MM.1S (cell line): ENCODE data around the gene AP3D1.
A peak's percentile ranks its signal among the peaks of the same experiment; 100 is the strongest.
"Not testable (repeated sequence)": the region's sequence is repeated elsewhere in the genome, so short reads cannot be mapped to it uniquely, and the experiment has no call there.

Experiments used
- DNase-seq: peaks from one replicate; pipeline ENCODE4 v3.0.0-alpha.2; 2015
- H2AFZ ChIP-seq: fragments of 300-600 bp; sonication (generic); 2 replicates; pipeline ENCODE4 v1.6.0; 2016; ENCODE audit warnings: antibody characterized with exemption, low read length
- H3F3A ChIP-seq: fragments of 300-600 bp; sonication (generic); 2 replicates; pipeline ENCODE4 v1.6.1; 2016; ENCODE audit warnings: mild to moderate bottlenecking, antibody characterized with exemption, low read length, moderate library complexity, mixed read lengths; ENCODE audit not compliant: insufficient read depth
- H3K27ac ChIP-seq: fragments of 300-600 bp; sonication (generic); 2 replicates; pipeline ENCODE4 v1.5.1; 2016; ENCODE audit warnings: mild to moderate bottlenecking, low read length
- H3K27me3 ChIP-seq: fragments of 300-600 bp; sonication (generic); replicated peaks from 2 replicates; pipeline ENCODE4 v1.6.0; 2016; ENCODE audit warnings: low read length; ENCODE audit not compliant: insufficient read depth
- H3K36me3 ChIP-seq: fragments of 300-600 bp; sonication (generic); replicated peaks from 2 replicates; pipeline ENCODE4 v1.6.1; 2016; ENCODE audit warnings: mild to moderate bottlenecking, low read length, mixed read lengths; ENCODE audit not compliant: insufficient read depth
- H3K4me1 ChIP-seq: fragments of 300-600 bp; sonication (generic); 2 replicates; pipeline ENCODE4 v1.6.1; 2016; ENCODE audit warnings: low read length, mixed read lengths
- H3K4me2 ChIP-seq: fragments of 300-600 bp; sonication (generic); 2 replicates; pipeline ENCODE4 v1.6.0; 2016; ENCODE audit warnings: low read depth, low read length
- H3K4me3 ChIP-seq: fragments of 300-600 bp; sonication (generic); 2 replicates; pipeline ENCODE4 v1.5.1; 2016; ENCODE audit warnings: low read length, mixed read lengths
- H3K79me2 ChIP-seq: fragments of 300-600 bp; sonication (generic); 2 replicates; pipeline ENCODE4 v1.6.1; 2016; ENCODE audit warnings: mixed run types, low read length, mixed read lengths
- H3K9ac ChIP-seq: fragments of 300-600 bp; sonication (generic); 2 replicates; pipeline ENCODE4 v1.6.1; 2016; ENCODE audit warnings: low read length, mixed read lengths
- H3K9me2 ChIP-seq: fragments of 300-600 bp; sonication (generic); replicated peaks from 2 replicates; pipeline ENCODE4 v1.6.1; 2016; ENCODE audit warnings: mild to moderate bottlenecking, low read length, mixed read lengths; ENCODE audit not compliant: insufficient read depth
- H3K9me3 ChIP-seq: fragments of 300-600 bp; sonication (generic); replicated peaks from 2 replicates; pipeline ENCODE4 v1.6.1; 2016; ENCODE audit warnings: mild to moderate bottlenecking, low read length, mixed read lengths; ENCODE audit not compliant: insufficient read depth
- H4K20me1 ChIP-seq: fragments of 300-600 bp; sonication (generic); 2 replicates; pipeline ENCODE4 v1.6.1; 2016; ENCODE audit warnings: mild to moderate bottlenecking, low read length, moderate library complexity, mixed read lengths; ENCODE audit not compliant: insufficient read depth
- EZH2 ChIP-seq: fragments of 300-600 bp; sonication (generic); optimal IDR thresholded peaks from 2 replicates; pipeline ENCODE3; 2017; ENCODE audit warnings: low read depth, mild to moderate bottlenecking, antibody characterized with exemption, low read length, mixed read lengths
- EZH2phosphoT487 ChIP-seq: fragments of 300-600 bp; sonication (generic); IDR thresholded peaks from 2 replicates; pipeline ENCODE4 v1.6.1; 2018; ENCODE audit warnings: antibody characterized with exemption, low read length
- TF ChIP-seq, protein P1 (sequence below): fragments of 300-600 bp; sonication (generic); IDR thresholded peaks from 2 replicates; pipeline ENCODE4 v1.5.1; 2016; ENCODE audit warnings: antibody characterized with exemption, low read length, mixed read lengths

Gene AP3D1

DNA sequence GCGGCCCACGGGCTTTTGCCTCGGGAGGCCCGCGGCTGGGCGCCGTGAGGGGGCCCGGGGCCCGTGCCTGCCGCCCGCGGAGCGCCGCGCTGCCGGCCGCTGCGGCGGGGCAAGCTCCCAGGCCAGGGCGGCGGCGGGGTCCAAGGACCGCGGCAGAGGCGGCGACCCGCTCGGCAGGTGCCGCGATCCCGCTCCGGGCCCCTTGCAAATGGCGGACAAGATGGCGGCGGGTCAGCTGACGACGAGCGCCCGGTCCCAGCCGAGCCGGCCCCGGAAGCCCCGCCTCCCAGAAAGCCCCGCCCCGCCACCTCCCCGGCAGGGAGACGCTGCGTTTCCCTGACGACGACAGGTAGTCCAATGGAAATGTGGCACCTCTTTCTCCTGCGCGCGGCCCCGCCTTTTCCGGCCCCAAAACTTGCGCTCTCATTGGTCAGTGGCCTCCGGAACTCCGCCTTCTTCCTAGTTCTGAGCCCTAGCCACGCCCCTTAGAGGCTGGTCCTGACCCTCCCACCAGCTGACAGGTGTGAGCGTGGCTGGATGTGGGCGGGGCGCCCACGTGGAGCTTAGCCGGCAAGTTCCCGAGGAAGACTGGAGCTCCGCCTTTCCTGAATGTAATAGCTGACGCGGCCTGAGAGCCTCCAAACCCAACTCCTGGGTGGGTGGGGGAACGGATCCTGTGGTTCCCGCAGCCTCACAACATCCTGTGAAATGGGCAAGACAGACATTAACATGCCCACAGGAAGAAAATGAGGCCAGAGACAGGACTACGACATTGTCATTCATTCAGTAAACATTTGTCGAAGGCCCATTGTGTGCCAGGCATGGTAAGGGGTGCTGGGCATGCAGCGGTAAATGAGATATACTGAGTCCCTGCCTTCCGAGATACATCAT is at the start of gene AP3D1:
TSS of gene AP3D1 (minus strand) at position 228 of the 891 bp plus-strand sequence. CDS start 232 bp downstream, outside the sequence.
- Histone ChIP-seq H2AFZ (peak within 1 kb of the TSS; percentile 69), H3F3A (no peaks in the 10 kb centered on the region), H3K27ac (peak within 1 kb of the TSS; percentile 51; the same call in 1 of the 2 replicates), H3K27me3 (no peaks in the 10 kb centered on the region), H3K4me3 (peak within 1 kb of the TSS; percentile 90), H4K20me1 (0 out of 2 replicates have a peak, but pooled peaks cover 6% of the 10 kb centered on the region), H3K4me2 (peak within 1 kb of the TSS; percentile 88), H3K9me3 (no peaks in the 10 kb centered on the region), H3K4me1 (peaks cover 16% of the 10 kb centered on the region), H3K36me3 (no peaks in the 10 kb centered on the region), H3K9ac (peak within 1 kb of the TSS; percentile 95), H3K79me2 (peaks cover 46% of the 10 kb centered on the region), H3K9me2 (no peaks in the 10 kb centered on the region)
- peak; percentile 100 for DNase-seq
- no peak for TF ChIP-seq EZH2
- TF ChIP-seq EZH2phosphoT487: no peak

DNA sequence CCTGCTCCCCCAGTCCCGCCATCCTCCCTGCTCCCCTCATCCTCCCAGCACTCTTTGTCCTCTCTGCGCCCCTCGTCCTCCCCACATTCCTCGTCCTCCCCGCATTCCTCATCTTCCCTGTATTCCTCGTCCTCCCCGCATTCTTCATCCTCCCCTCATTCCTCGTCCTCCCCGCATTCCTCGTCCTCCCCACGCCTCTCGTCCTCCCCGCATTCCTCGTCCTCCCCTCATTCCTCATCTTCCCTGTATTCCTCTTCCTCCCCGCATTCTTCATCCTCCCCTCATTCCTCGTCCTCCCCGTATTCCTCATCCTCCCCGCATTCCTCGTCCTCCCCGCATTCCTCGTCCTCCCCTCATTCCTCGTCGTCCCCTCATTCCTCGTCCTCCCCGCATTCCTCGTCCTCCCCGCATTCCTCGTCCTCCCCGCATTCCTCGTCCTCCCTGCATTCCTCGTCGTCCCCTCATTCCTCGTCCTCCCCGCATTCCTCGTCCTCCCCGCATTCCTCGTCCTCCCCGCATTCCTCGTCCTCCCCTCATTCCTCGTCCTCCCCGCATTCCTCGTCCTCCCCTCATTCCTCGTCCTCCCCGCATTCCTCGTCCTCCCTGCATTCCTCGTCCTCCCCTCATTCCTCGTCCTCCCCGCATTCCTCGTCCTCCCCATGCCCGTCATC is 49.4 kb upstream of the AP3D1 start:
- H3K4me1 ChIP-seq, H3K9ac ChIP-seq, H3K27ac ChIP-seq, H3K9me3 ChIP-seq, DNase-seq, H3K4me3 ChIP-seq, H3K4me2 ChIP-seq, H3K27me3 ChIP-seq, H2AFZ ChIP-seq, H3K9me2 ChIP-seq, H3F3A ChIP-seq, H3K36me3 ChIP-seq: not testable (repeated sequence)
- peaks cover 87% of the 10 kb centered on the region for H3K79me2 ChIP-seq
- peaks cover 26% of the 10 kb centered on the region for H4K20me1 ChIP-seq

DNA sequence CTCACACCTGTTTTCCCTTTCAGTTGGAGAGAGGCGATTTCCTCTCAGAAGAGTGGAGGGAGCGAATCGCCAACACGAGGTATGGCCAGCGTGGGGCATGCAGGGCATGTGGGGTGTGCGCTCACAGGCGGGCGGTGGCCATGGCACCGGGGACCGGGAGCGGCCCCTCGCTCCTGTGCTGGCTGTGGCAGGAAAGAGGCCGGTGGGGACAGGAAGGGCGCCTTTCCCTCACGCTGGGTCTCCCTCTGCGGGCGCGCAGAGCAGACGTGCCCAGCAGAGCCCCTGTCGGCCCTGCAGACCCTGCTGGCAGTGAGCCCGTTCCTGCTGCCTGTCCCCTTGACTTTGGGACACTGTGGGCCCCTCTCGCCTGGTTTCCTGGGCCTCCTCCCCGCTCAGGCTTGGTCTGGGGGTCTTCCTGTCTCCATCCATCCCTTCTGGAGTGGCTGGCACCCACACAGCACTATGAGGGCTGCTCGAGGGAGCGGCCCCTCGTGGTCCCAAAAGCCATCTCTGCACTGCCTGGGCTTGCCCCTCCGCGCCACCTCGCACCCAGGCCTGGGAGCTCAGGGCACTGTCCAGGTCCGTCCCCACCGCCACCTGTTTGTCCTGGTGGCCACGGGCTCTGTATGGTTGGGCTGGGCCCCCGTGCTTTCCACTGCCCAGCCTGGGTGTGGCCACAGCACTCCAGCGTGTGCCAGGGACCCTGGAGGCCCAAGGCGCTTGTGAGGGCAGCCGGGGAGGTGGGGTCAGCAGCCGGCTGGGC is 48.7 kb upstream of the AP3D1 start:
- H3K4me2 ChIP-seq: no peak overlapping the region
- H3K9me3 ChIP-seq: no peaks in the 10 kb centered on the region
- no peak overlapping the region for H3K27ac ChIP-seq
- peaks cover 26% of the 10 kb centered on the region for H4K20me1 ChIP-seq
- no peak overlapping the region for H3K9ac ChIP-seq
- no peak for DNase-seq
- H3K4me3 ChIP-seq: no peak overlapping the region
- H3K9me2 ChIP-seq: no peaks in the 10 kb centered on the region
- no peaks in the 10 kb centered on the region for H3F3A ChIP-seq
- TF ChIP-seq EZH2 (no peak), EZH2phosphoT487 (no peak)
- TF ChIP-seq, protein P1, sequence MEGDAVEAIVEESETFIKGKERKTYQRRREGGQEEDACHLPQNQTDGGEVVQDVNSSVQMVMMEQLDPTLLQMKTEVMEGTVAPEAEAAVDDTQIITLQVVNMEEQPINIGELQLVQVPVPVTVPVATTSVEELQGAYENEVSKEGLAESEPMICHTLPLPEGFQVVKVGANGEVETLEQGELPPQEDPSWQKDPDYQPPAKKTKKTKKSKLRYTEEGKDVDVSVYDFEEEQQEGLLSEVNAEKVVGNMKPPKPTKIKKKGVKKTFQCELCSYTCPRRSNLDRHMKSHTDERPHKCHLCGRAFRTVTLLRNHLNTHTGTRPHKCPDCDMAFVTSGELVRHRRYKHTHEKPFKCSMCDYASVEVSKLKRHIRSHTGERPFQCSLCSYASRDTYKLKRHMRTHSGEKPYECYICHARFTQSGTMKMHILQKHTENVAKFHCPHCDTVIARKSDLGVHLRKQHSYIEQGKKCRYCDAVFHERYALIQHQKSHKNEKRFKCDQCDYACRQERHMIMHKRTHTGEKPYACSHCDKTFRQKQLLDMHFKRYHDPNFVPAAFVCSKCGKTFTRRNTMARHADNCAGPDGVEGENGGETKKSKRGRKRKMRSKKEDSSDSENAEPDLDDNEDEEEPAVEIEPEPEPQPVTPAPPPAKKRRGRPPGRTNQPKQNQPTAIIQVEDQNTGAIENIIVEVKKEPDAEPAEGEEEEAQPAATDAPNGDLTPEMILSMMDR: no peak
- H3K4me1 ChIP-seq: no peaks in the 10 kb centered on the region
- H3K27me3 ChIP-seq: no peaks in the 10 kb centered on the region
- peaks cover 91% of the 10 kb centered on the region for H3K79me2 ChIP-seq
- peaks cover 4% of the 10 kb centered on the region; the same call in 1 of the 2 replicates for H3K36me3 ChIP-seq
- no peak overlapping the region for H2AFZ ChIP-seq

DNA sequence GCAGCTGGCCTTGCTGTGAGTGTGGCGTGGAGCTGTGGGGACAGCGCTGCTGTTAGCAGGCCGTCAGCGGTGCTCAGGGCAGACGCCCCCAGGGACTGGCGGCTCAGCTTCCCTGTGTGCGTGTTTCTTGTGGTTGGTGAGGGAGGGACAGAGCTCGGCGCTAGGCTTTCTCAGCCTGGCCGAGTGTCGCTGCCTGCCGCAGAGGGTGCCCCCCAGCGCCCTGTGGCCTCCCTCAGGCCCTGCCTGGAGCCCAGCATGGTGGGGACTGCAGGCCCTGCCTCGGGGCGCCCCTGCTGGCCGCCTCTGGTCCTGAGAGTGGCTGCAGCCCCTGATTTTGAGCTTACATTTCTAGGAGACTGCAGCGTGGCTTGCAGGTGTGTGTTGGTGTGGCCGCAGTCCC is 47.8 kb upstream of the AP3D1 start:
- no peak for DNase-seq
- Histone ChIP-seq H3K4me3 (no peak overlapping the region), H2AFZ (no peak overlapping the region), H3K27me3 (no peaks in the 10 kb centered on the region), H4K20me1 (peaks cover 26% of the 10 kb centered on the region), H3K4me1 (no peaks in the 10 kb centered on the region), H3K9me2 (no peaks in the 10 kb centered on the region), H3K9me3 (no peaks in the 10 kb centered on the region), H3K9ac (no peak overlapping the region), H3K4me2 (no peak overlapping the region), H3K79me2 (peaks cover 94% of the 10 kb centered on the region), H3K36me3 (peaks cover 4% of the 10 kb centered on the region; the same call in 1 of the 2 replicates), H3K27ac (no peak overlapping the region), H3F3A (no peaks in the 10 kb centered on the region)
- TF ChIP-seq EZH2 (no peak), EZH2phosphoT487 (no peak)
- TF ChIP-seq, protein P1: 0 out of 2 replicates have a peak, but pooled peaks have one; percentile 12
